WTC11 (cell line): Measurements from ENCODE around the gene TTC17. TPM values are rescaled to one million over a fixed set of nuclear protein-coding genes. Genes with fewer than 3 reads are reported as not detected.

Experiments
- ATAC-seq: fragments of 200-7000 bp; cut with Tn5 transposase; 2 replicates; pipeline ENCODE4 v1.10.0; 2021; ENCODE audit warnings: mild to moderate bottlenecking, moderate library complexity
- CTCF ChIA-PET: fragments of 300-600 bp; sonication (Branson Sonifier 250); formaldehyde crosslinking; loops from one replicate; lab custom pipeline; 2021; ENCODE audit warnings: antibody characterized with exemption; lab: Charles Lee
- POLR2A ChIA-PET: fragments of 350-600 bp; sonication (Branson Sonifier 250); formaldehyde crosslinking; loops from one replicate; lab custom pipeline; 2021; ENCODE audit warnings: antibody characterized with exemption; lab: Charles Lee
- DNase-seq: peaks from one replicate; pipeline ENCODE4 v3.0.0; 2021; ENCODE audit warnings: low spot score
- H3K27ac Mint-ChIP-seq: 2 replicates; pipeline ENCODE4 v1.8.0; 2021; ENCODE audit warnings: mixed read lengths
- H3K27me3 Mint-ChIP-seq: 2 replicates; pipeline ENCODE4 v1.8.0; 2021; ENCODE audit warnings: low read depth, mild to moderate bottlenecking, moderate library complexity, mixed read lengths
- H3K36me3 Mint-ChIP-seq: 2 replicates; pipeline ENCODE4 v1.8.0; 2021; ENCODE audit warnings: mixed read lengths
- H3K4me1 Mint-ChIP-seq: 2 replicates; pipeline ENCODE4 v1.8.0; 2022; ENCODE audit warnings: mixed read lengths
- H3K4me3 Mint-ChIP-seq: 2 replicates; pipeline ENCODE4 v1.8.0; 2021; ENCODE audit warnings: mild to moderate bottlenecking, moderate library complexity, mixed read lengths
- H3K9me3 Mint-ChIP-seq: 2 replicates; pipeline ENCODE4 v1.8.0; 2021; ENCODE audit warnings: mixed read lengths
- ATF3 ChIP-seq: sonication (generic); formaldehyde crosslinking; conservative IDR thresholded peaks from 2 replicates; pipeline ENCODE4 v1.8.1; 2022; ENCODE audit warnings: mild to moderate bottlenecking, missing genetic modification reagents
- CBFB ChIP-seq: sonication (generic); formaldehyde crosslinking; IDR thresholded peaks from 2 replicates; pipeline ENCODE4 v1.8.1; 2022; ENCODE audit warnings: mild to moderate bottlenecking, low read depth, missing genetic modification reagents
- CDX4 ChIP-seq: fragments of 250-450 bp; sonication (Bioruptor Pico); IDR thresholded peaks from 2 replicates; pipeline ENCODE4 v1.9.0; 2021; ENCODE audit warnings: moderate library complexity, mild to moderate bottlenecking, inconsistent platforms, borderline replicate concordance
- CTCF ChIP-seq: fragments of 200-600 bp; IDR thresholded peaks from 2 replicates; pipeline ENCODE4 v1.8.0; 2022; ENCODE audit warnings: antibody characterized with exemption
- ELF4 ChIP-seq: sonication (generic); formaldehyde crosslinking; IDR thresholded peaks from 2 replicates; pipeline ENCODE4 v1.8.1; 2022; ENCODE audit warnings: low read depth, mild to moderate bottlenecking, moderate library complexity, missing genetic modification reagents
- ESRRA ChIP-seq: sonication (generic); formaldehyde crosslinking; IDR thresholded peaks from 2 replicates; pipeline ENCODE4 v1.8.1; 2022; ENCODE audit warnings: mild to moderate bottlenecking, missing genetic modification reagents, borderline replicate concordance
- FOXP4 ChIP-seq: sonication (generic); formaldehyde crosslinking; IDR thresholded peaks from 2 replicates; pipeline ENCODE4 v1.8.0; 2022; ENCODE audit warnings: mild to moderate bottlenecking, missing genetic modification reagents
- GTF2I ChIP-seq: fragments of 250-450 bp; sonication (Bioruptor Pico); conservative IDR thresholded peaks from 2 replicates; pipeline ENCODE4 v1.4.0; 2021; ENCODE audit warnings: mild to moderate bottlenecking
- OVOL2 ChIP-seq: fragments of 250-450 bp; sonication (Bioruptor Pico); IDR thresholded peaks from 2 replicates; pipeline ENCODE4 v1.9.0; 2021; ENCODE audit warnings: mild to moderate bottlenecking, borderline replicate concordance
- PREB ChIP-seq: sonication (generic); formaldehyde crosslinking; IDR thresholded peaks from 2 replicates; pipeline ENCODE4 v1.8.1; 2022; ENCODE audit warnings: mild to moderate bottlenecking, missing genetic modification reagents, moderate library complexity, borderline replicate concordance
- RORB ChIP-seq: fragments of 250-450 bp; sonication (Bioruptor Pico); IDR thresholded peaks from 2 replicates; pipeline ENCODE4 v1.9.0; 2021; ENCODE audit warnings: mild to moderate bottlenecking
- SMAD3 ChIP-seq: sonication (generic); formaldehyde crosslinking; IDR thresholded peaks from 2 replicates; pipeline ENCODE4 v1.8.0; 2022; ENCODE audit warnings: missing genetic modification reagents, mild to moderate bottlenecking, borderline replicate concordance
- TEAD1 ChIP-seq: sonication (generic); formaldehyde crosslinking; IDR thresholded peaks from 2 replicates; pipeline ENCODE4 v1.8.0; 2022; ENCODE audit warnings: mild to moderate bottlenecking, missing genetic modification reagents
- TEAD4 ChIP-seq: sonication (generic); formaldehyde crosslinking; IDR thresholded peaks from 2 replicates; pipeline ENCODE4 v1.8.0; 2022; ENCODE audit warnings: mild to moderate bottlenecking, missing genetic modification reagents
- USF1 ChIP-seq: sonication (generic); formaldehyde crosslinking; IDR thresholded peaks from 2 replicates; pipeline ENCODE4 v1.8.0; 2022; ENCODE audit warnings: mild to moderate bottlenecking, missing genetic modification reagents
- ZMAT4 ChIP-seq: fragments of 250-450 bp; sonication (Bioruptor Pico); IDR thresholded peaks from 2 replicates; pipeline ENCODE4 v1.9.0; 2021; ENCODE audit warnings: mild to moderate bottlenecking
- ZNF138 ChIP-seq: sonication (generic); formaldehyde crosslinking; conservative IDR thresholded peaks from 2 replicates; pipeline ENCODE4 v1.8.1; 2022; ENCODE audit warnings: mild to moderate bottlenecking, moderate library complexity, missing genetic modification reagents
- ZNF232 ChIP-seq: sonication (generic); formaldehyde crosslinking; IDR thresholded peaks from 2 replicates; pipeline ENCODE4 v1.8.0; 2022; ENCODE audit warnings: mild to moderate bottlenecking, missing genetic modification reagents
- ZNF423 ChIP-seq: fragments of 250-450 bp; sonication (Bioruptor Pico); IDR thresholded peaks from 2 replicates; pipeline ENCODE4 v2.1.2; 2022; ENCODE audit warnings: mild to moderate bottlenecking, moderate library complexity
- ZNF532 ChIP-seq: fragments of 250-450 bp; sonication (Bioruptor Pico); IDR thresholded peaks from 2 replicates; pipeline ENCODE4 v1.9.0; 2021; ENCODE audit warnings: mild to moderate bottlenecking, borderline replicate concordance
- ZNF671 ChIP-seq: fragments of 250-450 bp; sonication (Bioruptor Pico); IDR thresholded peaks from 2 replicates; pipeline ENCODE4 v1.8.0; 2021; ENCODE audit warnings: mild to moderate bottlenecking
- total RNA-seq: library from RNA; stranded (reverse); gene quantifications from 3 replicates; pipeline ENCODE4 v1.2.3, GENCODE V29; 2021

The TTC17 gene
- total RNA-seq, 1 experiment from 2014 or later: 69.0 TPM

- TF ChIP-seq ZNF138 (CRISPR knock-in tag) (no peak), ZNF232 (CRISPR knock-in tag) (no peak), SMAD3 (no peak), ZNF671 (no peak), ESRRA (CRISPR knock-in tag) (no peak), ZMAT4 (CRISPR knock-in tag) (no peak), ZNF423 (CRISPR knock-in tag) (no peak), PREB (no peak), FOXP4 (CRISPR knock-in tag) (no peak), OVOL2 (CRISPR knock-in tag) (no peak), ATF3 (no peak), ZNF532 (CRISPR knock-in tag) (no peak), GTF2I (CRISPR knock-in tag) (no peak)
- ATAC-seq: no peak
- Mint-ChIP-seq H3K27ac (no peak overlapping the region), H3K36me3 (peaks cover 40% of the 10 kb centered on the region), H3K9me3 (no peaks in the 10 kb centered on the region), H3K4me1 (no peaks in the 10 kb centered on the region), H3K27me3 (no peaks in the 10 kb centered on the region), H3K4me3 (no peak overlapping the region)
- ChIA-PET POLR2A (interaction anchor here (0.7 kb wide), 1 partner anchor 352 kb away, joined by 4 read pairs; no protein-coding TSS in a partner anchor), CTCF (no interaction called here)
- no peak for DNase-seq
Measured at GRCh38 chr11:43440486-43440885, 81.8 kb downstream of the TTC17 start.

GRCh38 chr11:43443811-43444210 is 85.1 kb downstream of the TTC17 start:
- Mint-ChIP-seq H3K4me1 (no peaks in the 10 kb centered on the region), H3K27ac (no peak overlapping the region), H3K27me3 (no peaks in the 10 kb centered on the region), H3K9me3 (no peaks in the 10 kb centered on the region), H3K4me3 (no peak overlapping the region), H3K36me3 (peaks cover 50% of the 10 kb centered on the region)
- DNase-seq (no peak), ATAC-seq (no peak)
- ChIA-PET CTCF (no interaction called here), POLR2A (no interaction called here)
- TF ChIP-seq CBFB (CRISPR knock-in tag) (no peak), TEAD4 (CRISPR knock-in tag) (no peak), USF1 (CRISPR knock-in tag) (no peak), TEAD1 (CRISPR knock-in tag) (no peak), RORB (CRISPR knock-in tag) (no peak), ELF4 (CRISPR knock-in tag) (no peak), CDX4 (CRISPR knock-in tag) (no peak), CTCF (no peak)
